Inflammatory macrophage (primary cell): Measurements from ENCODE around the gene ELF1.
"Not testable (repeated sequence)": the region's sequence is repeated elsewhere in the genome, so short reads cannot be mapped to it uniquely, and the experiment has no call there.

Experiments
- DNase-seq, 2 donors: peaks; one replicate each; pipeline ENCODE4 v3.0.0-alpha.2; 2020 to 2022

ELF1 gene

DNA sequence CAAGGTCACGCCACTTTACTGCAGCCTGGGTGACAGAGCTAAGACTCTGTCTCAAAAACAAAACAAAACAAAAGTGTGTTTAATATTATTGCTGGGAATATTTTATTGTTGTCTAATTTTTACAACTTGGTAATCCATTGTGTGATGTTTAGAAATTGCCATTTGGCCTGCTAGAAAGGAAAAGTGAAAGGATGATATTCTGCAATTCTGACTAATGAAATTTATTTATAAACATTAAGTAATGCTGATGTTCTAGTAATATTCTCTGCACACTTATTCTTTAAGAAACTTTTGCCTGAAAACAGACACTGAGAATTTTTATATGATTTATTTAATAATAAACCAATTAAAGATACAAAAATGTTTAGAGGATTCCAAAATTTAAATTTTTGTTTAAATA is 87.4 kb downstream of the ELF1 start:
- DNase-seq = no peak

DNA sequence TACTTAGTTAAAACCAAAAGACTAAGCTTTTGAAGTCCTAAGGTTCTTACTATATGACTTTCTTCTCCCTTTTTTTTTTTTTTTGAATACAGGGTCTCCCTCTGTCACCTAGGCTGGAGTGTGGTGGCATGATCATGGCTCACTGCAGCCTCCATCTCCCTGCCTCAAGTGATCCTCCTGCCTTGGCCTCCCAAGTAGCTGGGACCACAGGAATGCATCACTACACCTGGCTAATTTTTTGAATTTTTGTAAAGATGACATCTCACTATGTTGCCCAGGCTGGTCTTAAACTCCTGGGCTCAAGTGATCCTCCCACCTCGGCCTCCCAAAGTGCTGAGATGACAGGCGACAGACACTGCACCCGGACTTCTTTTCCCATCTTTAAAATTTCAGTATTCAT is 89.2 kb downstream of the ELF1 start:
- not testable (repeated sequence) for DNase-seq

DNA sequence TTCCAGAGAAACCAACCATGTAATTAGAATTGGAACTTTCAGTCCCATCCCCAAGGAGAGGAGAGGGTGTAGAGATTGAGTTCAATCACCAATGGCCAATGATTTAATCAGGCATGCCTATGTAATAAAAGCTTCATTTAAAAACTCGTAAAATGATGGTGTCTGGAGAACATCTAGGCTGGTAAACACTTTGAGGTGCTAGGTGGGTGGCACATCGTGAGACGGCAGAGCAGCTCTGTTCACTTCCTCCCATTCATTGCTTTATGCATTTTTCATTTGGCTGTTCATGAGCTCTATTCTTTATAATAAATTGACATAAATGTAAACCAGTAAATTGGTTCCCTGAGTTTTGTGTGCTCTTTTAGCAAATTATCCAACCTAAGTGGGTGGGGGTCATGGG is 90.1 kb downstream of the ELF1 start:
- no peak for DNase-seq

DNA sequence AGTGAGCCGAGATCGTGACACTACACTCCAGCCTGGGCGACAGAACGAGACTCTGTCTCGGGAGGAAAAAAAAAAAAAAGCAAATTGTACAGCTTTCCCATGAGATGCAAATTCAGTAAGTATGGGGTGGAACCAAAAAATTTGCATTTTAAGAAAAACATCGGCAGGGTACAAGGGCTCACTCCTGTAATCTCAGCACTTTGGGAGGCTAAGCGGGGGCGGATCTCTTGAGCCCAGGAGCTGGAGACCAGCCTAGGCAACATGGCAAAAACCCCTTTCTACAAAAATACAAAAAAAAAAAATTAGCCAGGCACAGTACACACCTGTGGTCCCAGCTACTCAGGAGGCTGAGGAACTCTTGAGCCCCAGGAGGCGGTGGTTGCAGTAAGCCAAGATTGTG is 91.2 kb downstream of the ELF1 start:
- DNase-seq = no peak

DNA sequence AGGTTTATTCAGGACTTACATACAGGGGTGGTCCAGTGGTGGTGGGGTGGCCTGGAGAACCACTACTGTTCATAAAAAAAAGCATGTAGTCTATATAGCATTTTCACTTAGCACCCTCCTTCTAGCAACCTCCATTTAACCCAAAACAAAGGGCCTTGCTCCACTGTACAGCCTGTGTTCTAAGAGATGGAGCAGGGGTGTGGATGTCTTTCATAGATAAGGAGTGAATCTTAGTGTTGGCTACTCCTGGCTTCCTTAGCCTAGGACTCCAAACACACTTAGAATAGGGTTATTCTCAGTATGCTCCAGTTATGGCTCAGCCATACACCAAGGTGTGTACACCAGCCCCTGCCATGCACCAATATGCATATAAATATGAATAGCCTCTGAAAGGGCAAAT is 95.2 kb downstream of the ELF1 start:
- no peak for DNase-seq

DNA sequence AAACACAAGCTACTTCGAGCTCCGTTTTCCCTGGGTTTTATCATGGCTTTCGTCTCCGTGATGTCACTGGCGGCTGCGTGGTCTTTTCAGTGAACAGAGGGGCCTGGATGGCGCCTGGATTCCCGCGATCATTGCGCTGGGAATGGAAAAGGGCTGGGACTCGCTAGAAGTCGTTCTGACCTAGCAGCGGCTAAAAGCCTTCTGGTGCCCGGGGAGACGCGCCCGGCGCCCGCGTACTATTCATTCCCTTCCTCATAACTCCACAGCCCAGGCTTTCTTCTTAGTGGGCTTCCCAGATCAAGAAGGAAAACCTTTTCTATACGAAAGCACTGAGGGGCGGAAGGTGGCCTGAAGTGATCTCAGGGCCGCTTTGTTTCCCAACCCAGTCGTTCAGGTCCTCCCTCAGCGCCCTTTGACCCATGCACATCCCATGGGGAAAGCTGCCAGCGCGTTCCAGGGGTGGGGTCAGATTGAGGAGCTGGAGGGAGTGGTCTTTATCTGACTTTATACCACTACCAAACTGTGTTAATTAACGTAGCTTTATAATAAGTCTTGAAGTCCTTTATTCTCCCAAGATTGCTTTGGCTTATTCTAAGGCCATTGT is 96.6 kb downstream of the ELF1 start:
- DNase-seq = no peak

DNA sequence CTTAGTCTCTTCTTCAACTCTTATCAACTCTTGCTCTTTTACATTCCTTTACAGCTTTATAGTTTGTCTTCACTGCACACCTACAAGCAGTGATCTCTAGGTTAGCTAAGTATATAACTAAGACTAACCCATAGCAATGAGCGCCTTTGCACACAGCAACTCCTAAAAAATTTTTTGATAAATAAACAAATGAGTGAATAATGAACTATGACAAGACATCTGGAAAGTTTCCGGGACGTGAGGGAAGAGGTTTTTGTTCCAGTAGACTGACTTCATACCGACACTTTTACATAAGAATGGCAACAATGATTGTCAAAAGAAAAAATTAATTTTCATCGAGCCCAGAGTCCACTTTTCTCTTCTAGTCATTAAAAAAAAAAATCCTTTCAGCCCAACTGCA is 98.3 kb downstream of the ELF1 start:
- DNase-seq = no peak

DNA sequence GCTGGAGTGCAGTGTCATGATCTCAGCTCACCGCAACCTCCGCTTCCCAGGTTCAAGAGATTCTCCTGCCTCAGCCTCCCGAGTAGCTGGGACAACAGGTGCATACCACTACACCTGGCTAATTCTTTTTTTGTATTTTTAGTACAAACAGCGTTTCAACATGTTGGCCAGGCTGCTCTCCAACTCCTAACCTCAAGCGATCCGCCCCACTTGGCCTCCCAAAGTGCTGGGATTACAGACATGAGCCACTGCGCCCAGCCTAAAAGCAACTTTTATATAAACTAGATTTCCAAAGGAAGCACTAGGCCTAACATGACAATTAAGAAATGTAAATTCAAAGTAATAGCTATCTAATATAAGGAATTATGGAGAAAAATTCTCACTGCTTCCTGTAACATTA is 99.2 kb downstream of the ELF1 start:
- DNase-seq = not testable (repeated sequence)

DNA sequence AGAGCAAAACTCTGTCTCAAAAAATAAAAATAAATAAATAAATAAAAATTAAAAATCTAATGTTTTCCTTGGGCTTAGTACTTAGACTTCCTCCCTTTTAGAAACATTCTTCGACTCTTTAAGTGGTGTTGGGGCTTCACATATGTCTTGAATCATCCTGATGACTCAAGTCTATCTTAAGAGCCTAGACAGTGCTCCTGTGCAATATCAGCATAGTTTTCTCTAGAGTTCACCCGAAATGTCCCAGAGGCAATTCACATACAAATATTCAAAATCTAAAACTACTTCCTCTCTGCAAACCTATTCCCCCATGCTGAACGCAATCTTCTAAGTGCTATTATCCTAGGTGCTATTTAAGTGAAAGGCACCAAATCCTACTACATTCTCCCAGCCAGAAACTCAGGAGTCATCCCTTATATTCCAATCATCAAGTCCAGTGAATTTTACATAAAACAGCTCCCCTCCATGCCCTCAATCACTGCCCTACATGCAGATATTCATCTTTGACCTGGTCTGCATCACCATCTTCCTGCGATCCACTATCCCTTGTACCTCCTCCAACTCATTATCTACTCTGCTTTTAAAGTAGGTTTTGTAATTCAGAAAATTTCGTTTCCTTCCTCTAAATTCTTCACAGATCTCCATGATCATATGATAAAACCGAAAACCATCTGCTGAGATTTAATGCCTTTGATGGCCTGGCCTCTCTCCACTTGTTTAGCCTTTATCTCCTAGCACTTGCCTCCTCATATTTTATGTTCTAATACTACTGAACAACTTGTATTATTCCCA is 102.7 kb downstream of the ELF1 start:
- no peak for DNase-seq

DNA sequence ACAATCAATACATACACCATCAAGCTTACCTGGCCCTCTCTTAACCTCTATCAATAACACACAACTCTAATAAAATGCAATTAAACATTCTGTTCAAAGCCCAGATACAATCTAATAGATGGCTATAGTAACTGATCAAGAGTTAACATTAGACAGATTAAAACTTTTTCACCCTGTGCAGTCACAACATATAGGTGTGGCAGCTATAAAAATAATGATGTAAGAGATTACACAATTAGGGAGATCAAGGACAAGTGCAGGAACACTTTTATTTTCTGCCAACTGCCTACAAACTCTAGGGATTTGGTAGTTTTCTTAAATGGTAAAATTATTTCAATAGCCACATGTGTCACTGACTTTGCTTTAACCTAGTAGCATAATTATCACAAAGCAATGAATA is 104.3 kb downstream of the ELF1 start:
- not testable (repeated sequence) for DNase-seq

DNA sequence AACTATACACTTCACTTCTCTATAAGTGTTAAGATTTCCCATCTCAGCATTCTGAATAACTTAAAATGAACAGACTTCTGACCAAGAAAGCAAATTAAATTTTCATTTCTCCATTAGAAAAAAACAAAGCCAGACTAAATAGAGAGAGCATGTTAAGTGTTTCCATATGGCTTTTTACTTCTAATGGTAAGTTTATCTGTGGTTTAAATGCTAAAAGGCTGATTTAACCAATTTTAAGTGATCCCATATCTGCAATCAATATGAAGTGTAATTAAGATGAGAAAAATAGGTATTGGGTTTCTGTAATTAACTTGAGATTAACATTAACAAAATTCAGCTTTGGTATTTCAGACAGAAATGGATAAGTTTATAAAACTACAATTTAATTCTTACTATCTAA is 107.8 kb downstream of the ELF1 start:
- no peak for DNase-seq

DNA sequence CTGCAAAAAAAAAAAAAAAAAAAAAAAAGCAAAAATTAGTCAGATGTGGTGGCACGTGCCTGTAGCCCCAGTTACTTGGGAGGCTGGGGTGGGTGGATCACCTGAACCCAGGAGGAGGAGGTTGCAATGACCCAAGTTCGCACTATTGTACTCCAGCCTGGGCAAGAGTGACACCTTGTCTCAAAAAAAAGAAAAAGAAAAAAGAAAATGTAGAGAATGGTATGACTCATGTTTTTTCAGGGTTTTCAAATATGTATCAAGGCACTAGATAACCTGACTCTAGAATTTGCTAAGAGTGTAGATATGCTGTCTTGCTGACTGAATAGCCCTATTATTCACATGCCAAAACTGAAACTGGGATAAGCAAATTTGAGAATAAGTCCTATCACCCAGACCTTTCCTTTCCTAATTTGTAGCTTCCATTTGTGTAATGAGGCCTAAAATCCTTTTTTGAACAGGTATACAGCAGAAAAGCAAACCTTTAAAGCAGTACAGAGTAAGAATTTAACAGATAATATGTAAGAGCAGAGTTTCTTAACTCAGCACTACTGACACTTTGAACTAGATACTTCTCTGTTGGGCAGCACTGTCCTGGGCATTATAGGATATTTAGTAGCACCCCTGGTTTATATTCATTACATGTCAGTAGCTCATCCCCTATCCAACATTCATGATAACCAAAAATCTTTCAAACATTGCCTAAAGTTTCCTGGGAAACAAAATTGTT is 108.6 kb downstream of the ELF1 start:
- no peak for DNase-seq

DNA sequence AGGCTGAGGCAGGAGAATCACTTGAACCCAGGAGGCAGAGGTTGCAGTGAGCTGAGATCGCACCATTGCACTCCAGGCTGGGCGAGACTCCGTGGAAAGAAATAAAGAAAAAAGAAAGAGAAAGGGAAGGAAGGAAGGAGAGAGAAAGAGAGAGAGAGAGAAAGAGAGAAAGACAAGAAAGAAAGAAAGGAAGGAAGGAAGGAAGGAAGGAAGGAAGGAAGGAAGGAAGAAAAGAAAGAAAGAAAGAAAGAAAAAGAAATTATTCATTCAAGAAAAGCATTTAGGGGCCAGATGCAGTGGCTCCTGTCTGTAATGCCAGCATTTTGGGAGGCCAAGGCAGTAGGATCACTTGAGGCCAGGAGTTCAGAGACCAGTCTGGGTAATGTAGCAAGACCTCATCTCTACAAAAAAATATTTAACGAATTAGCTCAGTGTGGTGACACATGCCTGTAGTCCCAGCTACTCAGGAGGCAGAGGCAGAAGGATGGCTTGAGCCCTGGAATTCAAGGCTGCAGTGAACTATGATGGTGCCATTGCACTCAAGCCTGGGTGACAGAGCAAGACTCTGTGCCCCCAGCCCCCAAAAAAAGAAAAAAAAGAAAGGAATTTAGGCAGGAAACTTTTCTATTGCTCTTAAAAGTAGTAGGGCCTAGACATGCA is 109.4 kb downstream of the ELF1 start:
- DNase-seq = not testable (repeated sequence)

DNA sequence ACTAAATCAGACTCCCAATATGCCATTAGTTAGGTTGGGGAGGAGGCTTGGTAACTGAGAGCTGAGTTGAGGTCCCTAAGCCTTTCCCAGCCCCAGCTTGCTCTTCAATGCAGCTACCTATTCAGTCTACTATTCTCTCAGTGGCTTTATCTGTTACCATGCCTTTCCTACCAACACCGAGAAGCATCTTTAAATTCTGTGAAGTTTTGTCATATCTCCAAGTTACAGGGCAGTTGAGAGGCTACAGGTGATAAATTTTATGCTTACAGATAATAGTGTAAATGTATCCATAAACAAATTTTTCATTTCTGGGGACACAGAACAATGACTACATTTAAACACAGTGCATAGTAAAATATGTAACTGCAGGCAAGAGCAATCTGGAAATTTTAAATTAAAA is 110.6 kb downstream of the ELF1 start:
- DNase-seq = no peak

DNA sequence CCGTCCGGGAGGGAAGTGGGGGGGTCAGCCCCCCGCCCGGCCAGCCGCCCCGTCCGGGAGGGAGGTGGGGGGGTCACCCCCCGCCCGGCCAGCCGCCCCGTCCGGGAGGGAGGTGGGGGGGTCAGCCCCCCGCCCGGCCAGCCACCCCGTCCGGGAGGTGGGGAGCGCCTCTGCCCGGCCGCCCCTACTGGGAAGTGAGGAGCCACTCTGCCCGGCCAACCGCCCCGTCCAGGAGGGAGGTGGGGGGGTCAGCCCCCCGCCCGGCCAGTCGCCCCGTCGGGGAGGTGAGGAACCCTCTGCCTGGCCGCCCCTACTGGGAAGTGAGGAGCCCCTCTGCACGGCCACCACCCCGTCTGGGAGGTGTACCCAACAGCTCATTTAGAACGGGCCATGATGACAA is 118.1 kb downstream of the ELF1 start:
- DNase-seq = not testable (repeated sequence)

DNA sequence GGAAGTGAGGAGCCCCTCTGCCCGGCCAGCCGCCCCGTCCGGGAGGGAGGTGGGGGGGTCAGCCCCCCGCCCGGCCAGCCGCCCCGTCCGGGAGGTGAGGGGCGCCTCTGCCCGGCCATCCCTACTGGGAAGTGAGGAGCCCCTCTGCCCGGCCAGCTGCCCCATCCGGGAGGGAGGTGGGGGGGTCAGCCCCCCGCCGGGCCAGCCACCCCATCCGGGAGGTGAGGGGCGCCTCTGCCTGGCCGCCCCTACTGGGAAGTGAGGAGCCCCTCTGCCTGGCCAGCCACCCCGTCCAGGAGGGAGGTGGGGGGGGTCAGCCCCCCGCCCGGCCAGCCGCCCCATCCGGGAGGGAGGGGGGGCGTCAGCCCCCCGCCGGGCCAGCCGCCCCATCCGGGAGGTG is 118.5 kb downstream of the ELF1 start:
- DNase-seq = not testable (repeated sequence)

DNA sequence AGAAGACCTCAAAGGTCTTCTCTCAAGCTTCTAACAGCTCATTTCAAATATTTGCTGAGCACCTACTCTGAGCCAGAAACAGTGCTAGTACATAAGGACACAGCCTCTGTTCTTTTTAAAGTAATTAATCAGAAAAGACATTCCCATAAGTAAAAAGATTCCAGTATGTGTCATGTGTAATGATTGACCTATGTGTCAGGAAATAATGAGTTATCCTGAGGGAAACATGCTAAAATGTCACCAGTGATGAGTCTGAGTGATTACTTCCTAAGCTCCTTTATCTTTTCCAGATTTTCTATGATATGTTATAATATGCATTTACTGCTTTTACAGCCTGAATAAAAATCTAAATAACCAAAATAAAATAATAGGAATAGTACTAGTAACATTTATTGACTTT is 122.1 kb downstream of the ELF1 start:
- DNase-seq = no peak

DNA sequence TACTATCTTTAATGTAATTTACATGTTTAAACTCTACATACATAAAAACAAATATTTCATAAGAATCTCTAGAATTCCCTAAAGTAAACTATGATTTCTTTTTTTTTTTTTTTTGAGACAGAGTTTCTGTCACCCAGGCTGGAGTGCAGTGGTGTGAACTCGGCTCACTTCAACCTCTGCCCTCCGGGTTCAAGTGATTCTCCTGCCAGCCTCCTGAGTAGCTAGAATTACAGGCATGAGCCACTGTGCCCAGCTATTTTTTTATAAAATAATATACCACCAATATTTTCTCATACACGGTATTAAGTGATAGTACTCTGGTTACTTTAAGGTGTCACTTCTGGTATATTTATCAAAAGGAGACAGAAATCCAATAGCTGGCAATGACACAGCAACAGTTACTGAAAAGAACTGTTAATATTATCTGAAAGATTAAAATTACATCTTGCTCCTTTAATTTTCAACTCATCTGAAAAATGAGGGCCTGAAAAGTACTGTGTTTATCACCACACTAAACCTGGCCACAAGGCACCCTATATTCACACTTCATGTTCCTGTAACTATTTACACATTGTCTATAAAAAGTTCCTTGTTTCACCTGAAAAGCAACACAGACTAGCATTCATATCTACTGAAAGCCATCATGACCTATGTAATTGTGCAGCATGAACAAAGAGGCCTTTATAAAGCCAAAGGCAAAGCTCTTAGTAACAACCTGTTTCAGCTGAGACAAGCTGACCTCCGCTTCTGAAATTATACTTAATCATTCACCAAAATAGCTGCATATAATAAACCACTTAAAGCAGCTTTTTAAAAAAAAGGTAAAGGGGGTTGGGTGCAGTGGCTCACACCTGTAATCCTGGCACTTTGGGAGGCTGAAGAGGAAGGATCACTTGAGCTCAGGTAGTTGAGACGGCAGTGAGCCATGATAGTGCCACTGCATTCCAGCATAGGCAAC is 123.6 kb downstream of the ELF1 start:
- DNase-seq = no peak

DNA sequence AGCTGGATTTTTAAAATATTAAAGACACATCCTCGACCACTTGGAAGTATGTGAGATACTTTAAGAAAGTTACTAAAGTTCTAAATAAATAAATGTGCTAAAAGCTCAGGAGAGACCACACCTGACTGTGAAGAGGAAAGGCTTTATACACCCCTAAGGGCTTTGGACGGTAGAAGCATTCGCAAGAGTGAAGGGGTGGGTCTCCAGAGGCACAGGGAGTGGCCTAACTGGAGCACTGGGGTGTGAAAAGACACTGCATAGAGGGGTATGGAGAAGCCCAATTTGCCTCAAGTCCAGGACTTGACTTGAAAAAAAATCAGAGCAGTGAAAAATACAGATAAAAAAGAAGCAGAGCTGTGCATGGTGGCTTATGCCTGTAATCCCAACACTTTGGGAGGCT is 125.5 kb downstream of the ELF1 start:
- not testable (repeated sequence) for DNase-seq

DNA sequence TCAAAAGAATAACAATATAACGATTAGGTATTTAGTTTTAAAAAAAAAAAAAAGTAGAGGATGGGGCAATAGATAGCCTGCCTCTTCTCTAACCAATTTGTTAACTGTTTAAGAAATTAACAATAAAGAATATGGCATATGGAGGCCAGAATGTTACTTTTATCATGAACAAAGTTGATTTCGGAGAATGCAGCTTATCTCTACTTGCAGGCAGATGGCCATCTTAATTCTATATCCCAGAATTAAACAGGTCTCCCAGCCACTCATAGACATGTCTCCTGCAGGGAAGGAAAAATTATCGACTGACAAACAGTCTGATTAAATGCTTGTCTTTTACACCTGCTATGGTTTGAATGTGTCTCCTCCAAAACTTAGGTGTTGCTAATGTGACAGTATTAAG is 133.1 kb downstream of the ELF1 start:
- DNase-seq = no peak

DNA sequence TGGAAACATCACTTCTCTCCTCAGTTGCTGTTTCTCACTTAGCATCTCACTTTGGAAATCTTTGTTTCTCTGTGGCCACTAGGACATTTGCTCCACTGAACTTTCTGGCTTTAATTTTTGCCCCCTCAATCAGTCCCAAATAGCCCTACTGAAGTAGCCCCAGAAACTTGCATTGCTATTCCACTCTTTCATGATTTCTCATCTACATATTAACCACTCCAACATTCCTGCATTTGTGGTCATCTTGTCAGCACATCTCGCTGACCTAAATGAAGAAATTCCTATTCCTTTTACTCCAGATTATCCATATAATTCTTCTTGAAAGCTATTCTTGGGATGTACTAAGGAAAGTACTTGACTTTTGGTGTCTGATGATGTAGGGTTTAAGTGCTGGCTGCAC is 134.9 kb downstream of the ELF1 start:
- DNase-seq = not testable (repeated sequence)
